Right atrium auricular region (tissue), 2 donors: ENCODE measurements around the gene COQ8A. TPM values are rescaled to one million over a fixed set of nuclear protein-coding genes. Genes with fewer than 3 reads are reported as not detected.
"Not testable (repeated sequence)": the region's sequence is repeated elsewhere in the genome, so short reads cannot be mapped to it uniquely, and the experiment has no call there.

Experiments used
- DNase-seq: peaks from one replicate; pipeline ENCODE4 v3.0.0-alpha.2; 2019; ENCODE audit warnings: low spot score
- H3K27ac ChIP-seq, 2 donors: fragments of 200-600 bp; sonication (generic); 1 replicate in 1 of 2; 2 replicates in 1 of 2; pipeline ENCODE4 v1.5.1; 2016 to 2019
- H3K27me3 ChIP-seq, 2 donors: fragments of 200-600 bp; sonication (generic); one replicate each; pipeline versions ENCODE4 v1.5.1 to v1.6.0; 2017 to 2019
- H3K36me3 ChIP-seq: fragments of 200-600 bp; sonication (generic); one replicate; pipeline ENCODE4 v1.5.1; 2016
- H3K4me1 ChIP-seq, 2 donors: fragments of 200-600 bp; sonication (generic); one replicate each; pipeline versions ENCODE4 v1.5.1 to v1.6.0; 2017 to 2019
- H3K4me3 ChIP-seq, 2 donors: fragments of 200-600 bp; sonication (generic); 1 replicate in 1 of 2; 2 replicates in 1 of 2; pipeline ENCODE4 v1.5.1; 2017 to 2019; ENCODE audit warnings: mild to moderate bottlenecking in 1 of 2, moderate library complexity in 1 of 2
- H3K9me3 ChIP-seq, 2 donors: fragments of 200-600 bp; sonication (generic); one replicate each; pipeline ENCODE4 v1.5.1; 2019
- total RNA-seq, 2 donors: library from RNA; depleted of rRNA; stranded (reverse); fragments of >200 nt; gene quantifications; one replicate each; pipeline ENCODE4 v1.1.0, GENCODE V29; 2016
- TF ChIP-seq, protein P1 (sequence below), 2 donors: fragments of 200-600 bp; sonication (generic); IDR thresholded peaks; one replicate each; pipeline ENCODE4 v1.5.1; 2019; ENCODE audit warnings: antibody characterized with exemption in 2 of 2

COQ8A gene
- total RNA-seq, 2 donors from 2014 or later: 158 to 253 TPM

DNA sequence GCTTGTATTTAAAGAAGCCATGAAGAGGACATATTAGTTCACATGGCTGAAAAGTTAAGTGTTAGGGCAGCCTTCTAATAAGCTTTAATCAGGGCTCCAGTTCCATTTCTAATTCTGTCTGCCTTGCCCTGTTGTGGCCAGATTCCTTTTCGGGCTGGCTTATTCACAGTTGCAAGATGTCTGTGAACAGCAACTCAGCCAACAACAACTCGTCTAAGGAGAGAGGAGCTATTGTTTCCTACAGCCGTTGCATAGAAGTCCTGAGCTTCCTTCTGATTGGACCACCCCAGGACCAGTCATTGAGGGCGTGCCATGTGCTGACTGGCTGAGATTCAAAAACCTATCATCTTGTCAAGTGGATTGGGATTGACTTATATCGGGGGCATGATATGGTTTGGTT lies 18.6 kb upstream of the COQ8A start:
- DNase-seq: no peak
- no peak overlapping the region for H3K4me3 ChIP-seq
- H3K9me3 ChIP-seq: no peaks in the 10 kb centered on the region
- no peaks in the 10 kb centered on the region for H3K36me3 ChIP-seq
- no peaks in the 10 kb centered on the region for H3K27me3 ChIP-seq
- peak overlapping the region; percentile 85 to 96 for H3K27ac ChIP-seq
- TF ChIP-seq, protein P1, sequence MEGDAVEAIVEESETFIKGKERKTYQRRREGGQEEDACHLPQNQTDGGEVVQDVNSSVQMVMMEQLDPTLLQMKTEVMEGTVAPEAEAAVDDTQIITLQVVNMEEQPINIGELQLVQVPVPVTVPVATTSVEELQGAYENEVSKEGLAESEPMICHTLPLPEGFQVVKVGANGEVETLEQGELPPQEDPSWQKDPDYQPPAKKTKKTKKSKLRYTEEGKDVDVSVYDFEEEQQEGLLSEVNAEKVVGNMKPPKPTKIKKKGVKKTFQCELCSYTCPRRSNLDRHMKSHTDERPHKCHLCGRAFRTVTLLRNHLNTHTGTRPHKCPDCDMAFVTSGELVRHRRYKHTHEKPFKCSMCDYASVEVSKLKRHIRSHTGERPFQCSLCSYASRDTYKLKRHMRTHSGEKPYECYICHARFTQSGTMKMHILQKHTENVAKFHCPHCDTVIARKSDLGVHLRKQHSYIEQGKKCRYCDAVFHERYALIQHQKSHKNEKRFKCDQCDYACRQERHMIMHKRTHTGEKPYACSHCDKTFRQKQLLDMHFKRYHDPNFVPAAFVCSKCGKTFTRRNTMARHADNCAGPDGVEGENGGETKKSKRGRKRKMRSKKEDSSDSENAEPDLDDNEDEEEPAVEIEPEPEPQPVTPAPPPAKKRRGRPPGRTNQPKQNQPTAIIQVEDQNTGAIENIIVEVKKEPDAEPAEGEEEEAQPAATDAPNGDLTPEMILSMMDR (IDR thresholded peaks at IDR 0.05): no peak
- H3K4me1 ChIP-seq: peaks cover 0 to 10% of the 10 kb centered on the region in 2 donors

DNA sequence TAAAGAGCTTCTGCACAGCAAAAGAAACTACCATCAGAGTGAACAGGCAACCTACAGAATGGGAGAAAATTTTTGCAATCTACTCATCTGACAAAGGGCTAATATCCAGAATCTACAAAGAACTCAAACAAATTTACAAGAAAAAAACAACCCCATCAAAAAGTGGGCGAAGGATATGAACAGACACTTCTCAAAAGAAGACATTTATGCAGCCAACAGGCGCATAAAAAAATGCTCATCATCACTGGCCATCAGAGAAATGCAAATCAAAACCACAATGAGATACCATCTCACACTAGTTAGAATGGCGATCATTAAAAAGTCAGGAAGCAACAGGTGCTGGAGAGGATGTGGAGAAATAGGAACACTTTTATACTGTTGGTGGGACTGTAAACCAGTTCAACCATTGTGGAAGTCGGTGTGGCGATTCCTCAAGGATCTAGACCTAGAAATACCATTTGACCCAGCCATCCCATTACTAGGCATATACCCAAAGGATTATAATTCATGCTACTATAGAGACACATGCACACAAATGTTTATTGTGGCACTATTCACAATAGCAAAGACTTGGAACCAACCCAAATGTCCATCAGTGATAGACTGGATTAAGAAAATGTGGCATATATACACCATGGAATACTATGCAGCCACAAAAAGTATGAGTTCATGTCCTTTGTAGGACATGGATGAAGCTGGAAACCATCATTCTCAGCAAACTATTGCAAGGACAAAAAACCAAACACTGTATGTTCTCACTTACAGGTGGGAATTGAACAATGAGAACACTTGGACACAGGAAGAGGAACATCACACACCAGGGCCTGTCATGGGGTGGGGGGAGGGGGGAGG lies 10.6 kb upstream of the COQ8A start:
- H3K27me3 ChIP-seq, H3K36me3 ChIP-seq, H3K4me3 ChIP-seq, H3K27ac ChIP-seq, DNase-seq, H3K9me3 ChIP-seq, H3K4me1 ChIP-seq: not testable (repeated sequence)

DNA sequence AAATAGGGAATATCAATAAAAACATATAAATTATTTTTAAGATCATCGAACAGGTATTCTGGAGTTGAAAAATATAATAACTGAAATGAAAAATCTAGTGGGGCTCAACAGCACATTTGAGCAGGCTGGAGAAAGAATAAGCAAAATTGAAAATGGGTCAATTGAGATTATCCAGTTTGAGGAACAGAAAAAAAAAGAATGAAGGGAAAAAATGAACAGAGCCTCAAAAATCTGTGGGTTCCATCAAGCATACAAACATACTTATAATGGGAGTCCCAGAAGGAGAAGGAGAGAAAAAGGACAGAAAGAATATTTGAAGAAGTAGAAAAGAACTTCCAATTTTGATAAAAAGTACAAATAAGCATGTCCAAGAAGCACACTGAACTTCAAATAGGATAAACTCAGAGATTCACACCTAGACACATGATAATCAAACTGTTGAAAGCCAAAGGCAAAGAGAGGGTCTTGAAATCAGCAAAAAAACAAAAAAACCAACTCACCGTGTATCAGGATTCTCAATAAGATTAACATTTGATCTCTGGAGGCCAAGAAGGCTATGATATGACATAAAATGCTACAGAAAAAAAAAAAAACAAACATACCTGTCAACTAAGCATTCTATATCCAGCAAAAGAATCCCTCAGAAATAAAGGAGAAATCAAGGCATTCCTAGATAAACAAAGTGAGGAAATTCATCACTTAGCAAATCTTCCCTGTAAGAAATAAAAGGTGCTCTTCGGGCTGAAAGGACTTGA lies 5.4 kb upstream of the COQ8A start:
- Histone ChIP-seq H3K4me1 (peaks cover 0 to 12% of the 10 kb centered on the region in 2 donors), H3K36me3 (no peaks in the 10 kb centered on the region), H3K9me3 (peaks cover 0 to 20% of the 10 kb centered on the region in 2 donors), H3K4me3 (no peak overlapping the region), H3K27me3 (no peaks in the 10 kb centered on the region), H3K27ac (no peak overlapping the region)
- no peak for DNase-seq
- TF ChIP-seq, protein P1 (IDR thresholded peaks at IDR 0.05): no peak

DNA sequence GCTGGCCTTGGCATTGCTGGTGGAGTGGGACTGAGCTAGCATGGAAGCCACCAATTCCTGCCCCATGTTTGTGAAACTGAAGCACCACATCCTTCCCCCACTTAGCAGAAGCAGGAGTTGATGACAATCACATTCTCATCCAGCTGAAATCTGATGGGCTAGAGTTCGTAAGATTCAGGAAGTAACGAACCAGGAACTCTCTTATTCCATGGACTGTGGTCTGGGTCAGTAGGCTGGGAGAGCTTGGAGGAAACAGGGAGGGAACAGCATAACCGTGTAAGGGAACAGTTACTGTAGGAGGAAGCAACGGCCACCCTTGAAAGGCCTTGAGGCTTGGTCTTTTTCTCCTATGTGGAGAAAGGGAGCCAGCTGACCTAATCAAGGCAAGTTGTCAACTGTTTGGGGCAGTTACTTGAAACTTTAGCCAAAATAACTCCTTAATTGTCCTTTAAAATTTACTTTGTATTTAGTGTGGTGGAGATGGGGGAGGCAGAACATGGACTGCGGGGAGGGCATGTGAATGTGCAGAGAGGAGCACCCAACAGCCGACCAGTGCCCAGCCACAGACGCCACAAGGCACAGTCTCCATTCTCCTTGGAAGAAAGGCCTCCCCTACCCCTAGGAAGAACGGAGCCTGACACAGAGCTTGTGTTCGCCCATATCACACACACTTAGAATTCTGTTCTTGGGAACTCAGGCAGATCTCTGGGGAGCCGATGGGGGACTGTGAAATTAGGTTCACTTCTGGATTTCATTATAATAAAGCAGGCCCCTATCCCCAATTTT lies 2.0 kb upstream of the COQ8A start:
- no peaks in the 10 kb centered on the region for H3K36me3 ChIP-seq
- H3K27me3 ChIP-seq: no peaks in the 10 kb centered on the region
- H3K9me3 ChIP-seq: peaks cover 0 to 20% of the 10 kb centered on the region in 2 donors
- H3K4me3 ChIP-seq: no peak overlapping the region
- peak overlapping the region; percentile 99 for H3K27ac ChIP-seq
- TF ChIP-seq, protein P1 (IDR thresholded peaks at IDR 0.05): no peak
- peak; percentile 53 for DNase-seq
- peaks cover 0 to 40% of the 10 kb centered on the region in 2 donors for H3K4me1 ChIP-seq

DNA sequence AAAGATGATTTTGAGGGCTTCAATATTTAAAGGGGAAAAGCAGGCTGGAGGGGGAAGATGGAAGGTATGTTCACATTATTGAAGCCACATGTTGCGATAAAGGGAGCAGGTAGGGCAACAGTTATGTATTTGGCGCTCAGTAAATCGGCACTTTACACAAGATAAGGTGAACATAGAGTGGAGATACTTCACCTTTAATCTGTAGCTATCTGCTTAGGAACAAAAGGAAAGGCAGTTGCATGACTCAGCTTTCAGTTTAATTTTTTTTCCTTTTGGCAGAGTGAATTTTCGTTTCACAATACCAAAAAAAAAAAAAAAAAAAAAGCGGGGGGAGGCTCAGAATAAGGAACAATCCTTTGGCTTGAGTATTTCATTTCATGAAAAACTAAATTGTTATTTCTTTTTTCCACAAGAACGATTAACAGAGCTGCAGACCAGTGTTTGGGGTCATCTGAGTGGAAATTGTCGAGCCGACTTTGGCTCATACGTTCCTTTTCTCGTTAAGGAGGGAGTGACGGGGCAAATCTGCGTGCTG lies 1.1 kb upstream of the COQ8A start:
- TF ChIP-seq, protein P1 (IDR thresholded peaks at IDR 0.05): no peak

More for the DNA sequence above, 1.1 kb upstream of the COQ8A start:
- peaks cover 0 to 48% of the 10 kb centered on the region in 2 donors for H3K4me1 ChIP-seq
- H3K36me3 ChIP-seq: no peaks in the 10 kb centered on the region
- peaks cover 0 to 17% of the 10 kb centered on the region in 2 donors for H3K9me3 ChIP-seq
- DNase-seq: no peak
- peak overlapping the region; percentile 99 for H3K27ac ChIP-seq
- no peaks in the 10 kb centered on the region for H3K27me3 ChIP-seq
- H3K4me3 ChIP-seq: peak overlapping the region; percentile 54 to 92
